ENCODE data around the gene CYP27B1.

DNA sequence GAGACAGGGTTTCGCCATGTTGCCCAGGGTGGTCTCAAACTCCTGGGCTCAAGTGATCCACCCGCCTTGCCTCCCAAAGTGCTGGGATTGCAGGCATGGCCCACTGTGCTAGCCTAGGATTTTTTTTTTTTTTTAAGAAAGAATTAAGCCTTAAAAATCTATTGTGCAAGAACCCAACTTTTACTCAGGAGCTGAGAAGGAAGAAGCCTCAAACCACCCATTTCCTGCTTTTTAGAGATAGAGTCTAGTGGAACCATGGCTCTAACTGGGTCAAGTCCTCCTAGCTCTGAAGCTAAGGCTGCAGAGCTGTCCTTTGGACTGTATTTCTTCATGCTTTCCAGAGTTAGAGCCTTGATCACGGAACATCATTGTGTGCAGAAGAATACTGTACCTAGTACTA is 14.4 kb upstream of the CYP27B1 start:
- TF ChIP-seq, protein P1, sequence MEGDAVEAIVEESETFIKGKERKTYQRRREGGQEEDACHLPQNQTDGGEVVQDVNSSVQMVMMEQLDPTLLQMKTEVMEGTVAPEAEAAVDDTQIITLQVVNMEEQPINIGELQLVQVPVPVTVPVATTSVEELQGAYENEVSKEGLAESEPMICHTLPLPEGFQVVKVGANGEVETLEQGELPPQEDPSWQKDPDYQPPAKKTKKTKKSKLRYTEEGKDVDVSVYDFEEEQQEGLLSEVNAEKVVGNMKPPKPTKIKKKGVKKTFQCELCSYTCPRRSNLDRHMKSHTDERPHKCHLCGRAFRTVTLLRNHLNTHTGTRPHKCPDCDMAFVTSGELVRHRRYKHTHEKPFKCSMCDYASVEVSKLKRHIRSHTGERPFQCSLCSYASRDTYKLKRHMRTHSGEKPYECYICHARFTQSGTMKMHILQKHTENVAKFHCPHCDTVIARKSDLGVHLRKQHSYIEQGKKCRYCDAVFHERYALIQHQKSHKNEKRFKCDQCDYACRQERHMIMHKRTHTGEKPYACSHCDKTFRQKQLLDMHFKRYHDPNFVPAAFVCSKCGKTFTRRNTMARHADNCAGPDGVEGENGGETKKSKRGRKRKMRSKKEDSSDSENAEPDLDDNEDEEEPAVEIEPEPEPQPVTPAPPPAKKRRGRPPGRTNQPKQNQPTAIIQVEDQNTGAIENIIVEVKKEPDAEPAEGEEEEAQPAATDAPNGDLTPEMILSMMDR (conservative IDR thresholded peaks at IDR 0.05; ENCODE audit: low read depth in 2 of 2) = no peak
- TF ChIP-seq EZH2phosphoT487 (IDR thresholded peaks at IDR 0.05; ENCODE audit: unreplicated experiment) (no peak), POLR2AphosphoS5 (IDR thresholded peaks at IDR 0.05; ENCODE audit: low read depth) (no peak)
